Ovary (tissue), 3 donors: ENCODE measurements around the gene STARD8.

Source experiments
- POLR2A ChIP-seq: fragments of 450-650 bp; IDR thresholded peaks from one replicate; pipeline ENCODE4 v1.6.1; 2017; ENCODE audit warnings: antibody characterized with exemption, mild to moderate bottlenecking, moderate library complexity
- TF ChIP-seq, protein P1 (sequence below), 3 donors: fragments of 450-650 bp in 2 of 3; fragments of 200-600 bp in 1 of 3; IDR thresholded peaks; one replicate each; pipeline versions ENCODE4 v1.5.1 to v1.8.0; 2016 to 2022; ENCODE audit warnings: antibody characterized with exemption in 3 of 3, mild to moderate bottlenecking in 1 of 3
- donor health status: DM: no; HTN: no; CAD: no.

DNA sequence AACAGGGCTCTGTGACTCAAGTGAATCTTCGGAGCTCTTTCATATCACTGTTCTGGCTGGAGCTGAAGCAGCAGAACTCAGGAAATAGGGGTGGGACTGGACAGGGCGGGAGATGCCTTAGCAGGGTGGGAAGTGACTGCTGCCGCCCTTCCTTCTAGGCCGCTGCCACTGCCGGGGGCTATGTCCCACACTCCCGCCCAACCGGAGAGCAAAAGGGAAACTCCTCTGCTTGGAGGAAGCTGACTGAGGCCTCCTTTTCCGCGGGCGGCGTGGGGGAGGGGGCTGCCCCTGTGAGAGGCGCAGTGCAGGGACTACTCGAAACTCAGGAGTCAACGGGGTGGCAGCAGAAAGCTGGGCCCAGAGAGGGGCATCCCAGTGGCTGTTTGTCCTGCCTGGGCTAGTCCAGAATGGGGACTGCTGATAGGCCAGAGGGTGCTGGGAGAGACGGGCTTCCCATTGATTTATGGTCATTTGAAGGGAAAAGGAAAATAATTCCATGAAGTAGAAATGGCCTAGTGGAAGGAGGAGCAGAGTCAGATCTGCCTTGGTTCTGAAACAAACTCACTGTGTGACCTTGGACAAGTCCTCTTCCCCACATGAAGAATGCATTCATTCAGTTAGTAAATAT is 36.9 kb downstream of the STARD8 start:
- TF ChIP-seq, protein P1, sequence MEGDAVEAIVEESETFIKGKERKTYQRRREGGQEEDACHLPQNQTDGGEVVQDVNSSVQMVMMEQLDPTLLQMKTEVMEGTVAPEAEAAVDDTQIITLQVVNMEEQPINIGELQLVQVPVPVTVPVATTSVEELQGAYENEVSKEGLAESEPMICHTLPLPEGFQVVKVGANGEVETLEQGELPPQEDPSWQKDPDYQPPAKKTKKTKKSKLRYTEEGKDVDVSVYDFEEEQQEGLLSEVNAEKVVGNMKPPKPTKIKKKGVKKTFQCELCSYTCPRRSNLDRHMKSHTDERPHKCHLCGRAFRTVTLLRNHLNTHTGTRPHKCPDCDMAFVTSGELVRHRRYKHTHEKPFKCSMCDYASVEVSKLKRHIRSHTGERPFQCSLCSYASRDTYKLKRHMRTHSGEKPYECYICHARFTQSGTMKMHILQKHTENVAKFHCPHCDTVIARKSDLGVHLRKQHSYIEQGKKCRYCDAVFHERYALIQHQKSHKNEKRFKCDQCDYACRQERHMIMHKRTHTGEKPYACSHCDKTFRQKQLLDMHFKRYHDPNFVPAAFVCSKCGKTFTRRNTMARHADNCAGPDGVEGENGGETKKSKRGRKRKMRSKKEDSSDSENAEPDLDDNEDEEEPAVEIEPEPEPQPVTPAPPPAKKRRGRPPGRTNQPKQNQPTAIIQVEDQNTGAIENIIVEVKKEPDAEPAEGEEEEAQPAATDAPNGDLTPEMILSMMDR (IDR thresholded peaks at IDR 0.05): no peak
- no peak for TF ChIP-seq POLR2A
